PFSK-1 (cell line): Measurements from ENCODE around the gene UGCG.

Experiments used
- FOXP2 ChIP-seq: optimal IDR thresholded peaks from 2 replicates; pipeline ENCODE3; 2011; ENCODE audit warnings: borderline replicate concordance, control low read depth, inconsistent platforms; ENCODE audit not compliant: insufficient read depth; ENCODE audit errors: extremely low read length, extremely low read depth
- POLR2AphosphoS5 ChIP-seq: IDR thresholded peaks from 2 replicates; pipeline ENCODE4 v1.6.1; 2012; ENCODE audit warnings: low read depth, mild to moderate bottlenecking, control low read depth, low read length, moderate library complexity
- REST ChIP-seq, 2 experiments: IDR thresholded peaks; 2 replicates each; pipeline versions ENCODE4 v1.6.1 to v1.8.0; 2011 to 2012; ENCODE audit warnings: low read depth in 2 of 2, low read length in 2 of 2, control low read depth in 1 of 2, inconsistent platforms in 1 of 2, mild to moderate bottlenecking in 1 of 2, moderate library complexity in 1 of 2; ENCODE audit not compliant: insufficient read depth in 1 of 2
- SIN3A ChIP-seq: IDR thresholded peaks from 2 replicates; pipeline ENCODE4 v1.6.1; 2012; ENCODE audit warnings: mild to moderate bottlenecking, low read length, moderate library complexity, borderline replicate concordance; ENCODE audit not compliant: insufficient read depth
- TAF1 ChIP-seq: IDR thresholded peaks from 2 replicates; pipeline ENCODE4 v1.6.1; 2012; ENCODE audit warnings: low read length, control low read depth, borderline replicate concordance; ENCODE audit not compliant: insufficient read depth

UGCG gene

GRCh38 chr9:111920531-111920930, 23.9 kb downstream of the UGCG start:
- TF ChIP-seq FOXP2 (no peak), TAF1 (no peak), SIN3A (no peak), POLR2AphosphoS5 (no peak), REST (IDR thresholded peaks at IDR 0.05; ENCODE audit: insufficient read depth in 1 of 2, low read depth in 2 of 2, low read length in 2 of 2) (no peak)

DNA sequence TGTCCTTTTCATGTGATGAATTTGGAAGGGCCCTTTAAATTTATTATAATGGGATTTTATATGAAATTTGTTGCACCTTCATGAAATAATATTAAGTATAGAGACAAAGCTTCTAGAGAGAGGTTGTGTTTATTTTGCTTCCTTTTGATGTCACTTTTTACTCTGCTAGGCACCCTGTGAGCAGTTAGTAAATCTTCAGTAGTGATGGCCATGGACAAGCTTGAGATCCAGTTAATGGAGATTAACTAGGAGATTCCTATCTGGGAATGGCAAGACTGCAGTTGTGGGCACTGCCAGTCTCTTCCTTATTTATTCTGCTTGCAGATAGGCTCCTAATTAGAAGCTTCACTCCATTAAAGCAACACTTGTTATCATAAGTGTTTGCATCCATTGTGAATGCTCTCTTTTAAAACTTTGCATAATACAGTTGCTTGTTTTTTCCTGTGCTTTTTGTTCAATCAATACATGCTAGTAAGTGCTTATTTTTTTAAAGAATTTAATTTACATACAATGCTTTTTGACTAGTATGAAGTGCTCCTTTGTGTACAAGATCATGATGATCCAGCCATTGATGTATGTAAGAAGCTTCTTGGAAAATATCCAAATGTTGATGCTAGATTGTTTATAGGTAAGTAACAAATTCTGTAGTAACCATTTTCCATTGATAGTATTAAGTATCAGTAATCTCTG, 25.9 kb downstream of the UGCG start:
- TF ChIP-seq REST (IDR thresholded peaks at IDR 0.05; ENCODE audit: insufficient read depth in 1 of 2, low read depth in 2 of 2, low read length in 2 of 2) (no peak), SIN3A (no peak), POLR2AphosphoS5 (no peak), FOXP2 (no peak), TAF1 (no peak)

DNA sequence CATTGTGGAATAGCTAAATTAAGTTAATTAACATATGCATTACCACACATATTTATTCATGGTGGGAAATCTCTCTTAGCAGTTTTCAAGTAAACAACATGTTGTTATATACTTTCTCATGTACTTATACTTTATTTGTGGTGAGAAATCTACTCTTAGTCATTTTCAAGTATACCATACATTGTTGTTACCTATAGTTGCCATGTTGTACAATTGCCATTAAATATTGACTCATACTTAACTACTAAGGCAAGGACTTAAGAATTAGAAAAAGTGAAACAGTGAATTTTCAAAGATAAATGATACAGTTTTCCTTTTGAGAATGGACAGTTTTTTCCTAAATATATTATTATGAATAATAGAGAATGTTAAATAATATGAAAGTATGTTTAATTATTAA, 27.7 kb downstream of the UGCG start:
- TF ChIP-seq FOXP2 = no peak
- no peak for TF ChIP-seq POLR2AphosphoS5

DNA sequence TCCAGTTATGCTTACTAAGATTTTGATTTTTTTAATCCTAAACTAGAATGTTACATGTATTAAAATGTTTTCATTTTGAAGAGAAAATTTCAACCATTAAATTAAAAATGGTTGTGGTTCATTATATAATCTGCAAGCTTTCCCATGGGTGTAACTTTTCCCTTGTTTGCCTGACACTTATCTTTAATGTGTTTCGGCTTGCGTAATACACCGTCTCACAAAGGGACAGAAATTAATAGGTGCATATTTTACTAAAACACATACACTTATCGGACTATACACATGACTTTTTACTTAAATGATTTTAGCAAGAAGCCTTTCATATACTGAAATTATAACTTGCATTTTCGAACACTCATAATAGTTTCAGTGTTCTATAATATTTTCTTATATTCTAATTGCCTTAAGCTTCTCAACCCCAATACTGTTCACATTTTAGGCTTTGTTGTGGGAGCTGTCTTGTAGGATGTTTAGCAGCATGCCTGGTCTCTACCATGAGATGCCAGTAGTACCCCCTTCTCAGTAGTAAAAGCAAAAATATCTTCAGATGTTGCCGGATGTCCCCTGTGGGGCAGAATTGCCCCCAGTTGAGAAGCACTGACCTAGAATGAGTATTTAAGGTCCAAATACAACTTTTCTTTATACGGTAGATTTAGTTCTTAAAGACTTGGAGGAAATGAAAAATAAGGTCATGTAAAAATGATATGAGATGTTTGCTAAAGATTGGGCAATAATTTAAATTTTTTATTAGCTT, 28.6 kb downstream of the UGCG start:
- TF ChIP-seq FOXP2 = no peak
- no peak for TF ChIP-seq REST (IDR thresholded peaks at IDR 0.05; ENCODE audit: insufficient read depth in 1 of 2, low read depth in 2 of 2, low read length in 2 of 2)
- TF ChIP-seq POLR2AphosphoS5 = no peak
- no peak for TF ChIP-seq SIN3A
- TF ChIP-seq TAF1 = no peak

DNA sequence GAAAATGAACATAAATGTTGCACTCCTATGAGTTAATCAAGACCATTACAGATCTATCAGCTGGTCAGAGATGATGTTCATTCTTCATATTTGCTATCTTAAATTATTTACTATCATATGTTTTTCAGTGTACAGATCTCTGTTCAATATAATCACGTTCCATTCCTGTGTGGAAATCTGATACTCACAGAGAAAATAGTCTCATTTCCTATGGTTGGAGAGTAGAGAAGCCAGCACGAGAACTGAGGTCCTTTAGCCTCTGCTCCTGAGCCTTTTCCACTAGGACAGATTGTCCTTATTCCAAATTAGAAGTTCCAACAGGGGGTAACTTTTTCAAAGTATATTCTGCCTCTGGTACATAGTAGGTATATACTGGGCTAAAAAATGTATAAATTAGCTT, 29.2 kb downstream of the UGCG start:
- TF ChIP-seq TAF1 (no peak), FOXP2 (no peak), POLR2AphosphoS5 (no peak)

DNA sequence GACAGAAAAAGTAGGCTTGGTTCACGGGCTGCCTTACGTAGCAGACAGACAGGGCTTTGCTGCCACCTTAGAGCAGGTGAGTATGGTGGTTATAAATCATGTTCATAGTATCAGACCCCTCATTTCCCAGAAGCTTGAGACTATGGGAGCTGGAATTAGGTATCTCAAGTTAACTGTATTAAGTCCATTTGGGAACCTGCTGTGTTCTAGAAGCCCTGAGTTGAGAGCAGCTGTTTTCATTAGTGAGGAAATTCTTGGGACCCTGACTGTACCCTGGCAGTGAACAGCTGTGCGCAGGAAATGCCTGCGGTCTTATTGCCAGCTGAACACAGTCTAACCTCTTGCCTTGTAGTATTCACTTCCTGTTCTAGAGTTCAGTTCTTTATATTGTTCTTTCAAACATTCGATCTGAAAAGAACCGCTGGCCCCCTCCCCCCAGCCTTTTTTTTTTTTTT, 29.8 kb downstream of the UGCG start:
- no peak for TF ChIP-seq SIN3A
- TF ChIP-seq REST (IDR thresholded peaks at IDR 0.05; ENCODE audit: insufficient read depth in 1 of 2, low read depth in 2 of 2, low read length in 2 of 2) = no peak
- TF ChIP-seq TAF1 = no peak
- TF ChIP-seq POLR2AphosphoS5 = no peak
- TF ChIP-seq FOXP2 = no peak
